ENCODE data around the gene PLEKHM2. TPM values are rescaled to one million over a fixed set of nuclear protein-coding genes. Genes with fewer than 3 reads are reported as not detected.

The PLEKHM2 gene
- total RNA-seq, 1 experiment from 2014 or later, result 38.5 TPM

DNA sequence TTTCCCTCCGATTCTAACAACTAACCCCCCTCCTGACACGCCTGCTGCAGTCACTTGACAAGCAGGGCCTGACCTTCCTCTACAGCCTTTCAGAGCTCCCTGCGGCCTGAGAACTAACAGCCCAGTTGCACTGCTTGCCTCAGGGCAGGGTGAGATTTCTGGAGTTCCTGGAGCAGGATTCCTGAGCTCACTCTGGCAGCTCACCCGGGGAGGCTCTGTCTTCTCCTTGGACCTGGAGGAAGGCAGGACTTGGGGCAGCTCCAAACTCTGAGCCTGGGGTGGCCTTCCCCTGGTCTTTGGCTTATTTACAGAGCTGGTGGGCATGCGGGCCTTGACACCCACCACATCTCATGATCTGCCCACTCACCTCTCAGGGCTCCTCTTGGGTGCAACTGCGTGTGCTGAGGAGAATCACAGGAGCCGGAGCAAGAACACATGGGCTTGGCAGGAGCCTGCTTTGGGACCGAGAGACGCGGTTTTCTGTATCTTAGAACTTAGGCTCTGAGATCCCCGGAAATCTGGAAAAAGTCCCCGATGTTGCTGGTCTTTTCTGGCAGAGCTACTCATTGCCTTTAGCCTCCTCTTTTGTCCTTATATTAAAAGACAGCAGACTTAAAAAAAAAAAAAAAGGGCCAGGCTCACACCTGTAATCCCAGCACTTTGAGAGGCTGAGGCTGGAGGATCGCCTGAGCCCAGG lies 38.9 kb downstream of the PLEKHM2 start:
- H2AFZ ChIP-seq (ENCODE audit: low read depth, low read length, poor library complexity, severe bottlenecking), result no peak overlapping the region
- ChIA-PET RAD21 (ENCODE audit: low non-redundant PET in 1 of 2, low total read pairs in 2 of 2, uncharacterized antibody in 2 of 2, unreplicated experiment in 2 of 2) (no interaction called here), CTCF (interaction anchor here (0.9 kb wide), 1 partner anchor 18 kb away, joined by 3 read pairs; no protein-coding TSS in a partner anchor), POLR2A (no interaction called here)
- intact Hi-C loops (cut with micrococcal nuclease), result no loop called here
- no peaks in the 10 kb centered on the region for H3K27me3 ChIP-seq (ENCODE audit: insufficient read depth, low read length)
- DNase-seq (ENCODE audit: low read depth, low spot score), result no peak
- no peak for ATAC-seq
- H3K9me3 ChIP-seq (ENCODE audit: control insufficient read depth in 1 of 2, insufficient read depth in 1 of 2, low read depth in 1 of 2, low read length in 2 of 2), result no peaks in the 10 kb centered on the region
- H3K9me2 ChIP-seq (ENCODE audit: insufficient read depth), result no peaks in the 10 kb centered on the region
- no peak overlapping the region for H3K4me3 ChIP-seq (replicated peaks in 1 of 2; ENCODE audit: low read depth in 1 of 2, low read length in 2 of 2)
- H3K36me3 ChIP-seq (ENCODE audit: control insufficient read depth in 1 of 2, insufficient read depth in 2 of 2, low read length in 2 of 2), result peaks cover 0 to 2% of the 10 kb centered on the region in 2 experiments; a peak in 1 of 4 replicates
- H3K27ac ChIP-seq (ENCODE audit: low read depth, low read length), result no peak overlapping the region
- no TSS peak for BruUV-seq (replicated peaks)
- H3K4me1 ChIP-seq (ENCODE audit: control insufficient read depth in 1 of 2, insufficient read depth in 2 of 2, low read length in 2 of 2), result no peaks in the 10 kb centered on the region
- no peak overlapping the region for H3K4me2 ChIP-seq (ENCODE audit: low read length)
- no peak overlapping the region for H3K9ac ChIP-seq (ENCODE audit: low read length)
- TF ChIP-seq EZH2phosphoT487 (IDR thresholded peaks at IDR 0.05; ENCODE audit: borderline replicate concordance) (no peak), SP1 (IDR thresholded peaks at IDR 0.05; ENCODE audit: low read depth) (no peak), CBX3 (IDR thresholded peaks at IDR 0.05; ENCODE audit: low read depth) (no peak), POLR2AphosphoS5 (IDR thresholded peaks at IDR 0.05; ENCODE audit: low read depth, low read length) (no peak), FOSL1 (IDR thresholded peaks at IDR 0.05; ENCODE audit: low read depth) (no peak), POLR2A (IDR thresholded peaks at IDR 0.05; ENCODE audit: borderline replicate concordance, extremely low read depth, insufficient read depth, insufficient read length) (no peak), RAD21 (IDR thresholded peaks at IDR 0.05; ENCODE audit: low read depth) (no peak), EGR1 (IDR thresholded peaks at IDR 0.05; ENCODE audit: low read depth) (no peak), ZNF274 (IDR thresholded peaks at IDR 0.05; ENCODE audit: low read depth, low read length) (no peak), CTCF (IDR thresholded peaks at IDR 0.05 in 2 of 3, conservative IDR thresholded peaks at IDR 0.05 in 1 of 3; ENCODE audit: borderline replicate concordance in 1 of 3, insufficient read depth in 1 of 3, low read depth in 2 of 3, low read length in 2 of 3) (no peak), TCF7L2 (IDR thresholded peaks at IDR 0.05; ENCODE audit: borderline replicate concordance, extremely low read depth, insufficient read depth, insufficient read length) (no peak), SIN3A (IDR thresholded peaks at IDR 0.05; ENCODE audit: low read depth) (no peak), ELF1 (IDR thresholded peaks at IDR 0.05; ENCODE audit: borderline replicate concordance, low read depth) (no peak), EZH2 (IDR thresholded peaks at IDR 0.05) (no peak)
- TF ChIP-seq, protein P1, sequence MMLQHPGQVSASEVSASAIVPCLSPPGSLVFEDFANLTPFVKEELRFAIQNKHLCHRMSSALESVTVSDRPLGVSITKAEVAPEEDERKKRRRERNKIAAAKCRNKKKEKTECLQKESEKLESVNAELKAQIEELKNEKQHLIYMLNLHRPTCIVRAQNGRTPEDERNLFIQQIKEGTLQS (IDR thresholded peaks at IDR 0.05), result no peak
- TF ChIP-seq, protein P2, sequence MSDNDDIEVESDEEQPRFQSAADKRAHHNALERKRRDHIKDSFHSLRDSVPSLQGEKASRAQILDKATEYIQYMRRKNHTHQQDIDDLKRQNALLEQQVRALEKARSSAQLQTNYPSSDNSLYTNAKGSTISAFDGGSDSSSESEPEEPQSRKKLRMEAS (IDR thresholded peaks at IDR 0.05), result no peak
- no peaks in the 10 kb centered on the region for H3K79me2 ChIP-seq (ENCODE audit: insufficient read depth, low read length)
- no peaks in the 10 kb centered on the region for H4K20me1 ChIP-seq (ENCODE audit: insufficient read depth)

Measured in HCT116 (cell line).